ENCODE results near the gene FER.
"Not testable (repeated sequence)": the region's sequence is repeated elsewhere in the genome, so short reads cannot be mapped to it uniquely, and the experiment has no call there.

GRCh38 chr5:109050321-109050720, 302.6 kb downstream of the FER start:
- TF ChIP-seq YY1 (IDR thresholded peaks at IDR 0.05; ENCODE audit: low read depth, low read length); CEBPB (IDR thresholded peaks at IDR 0.05; ENCODE audit: low read depth, low read length); CTCF (IDR thresholded peaks at IDR 0.05; ENCODE audit: control extremely low read depth in 1 of 3, insufficient read depth in 1 of 3, low read depth in 1 of 3, low read length in 3 of 3); TAF1 (IDR thresholded peaks at IDR 0.05; ENCODE audit: low read depth, low read length); EP300 (IDR thresholded peaks at IDR 0.05; ENCODE audit: borderline replicate concordance in 1 of 2, low read depth in 2 of 2, low read length in 2 of 2); ASH2L (IDR thresholded peaks at IDR 0.05; ENCODE audit: low read length); ATF3 (IDR thresholded peaks at IDR 0.05; ENCODE audit: insufficient read depth, low read depth, low read length); CBX8 (IDR thresholded peaks at IDR 0.05; ENCODE audit: borderline replicate concordance, low read depth, low read length): not testable (repeated sequence)
